HEK293T (cell line): ENCODE data around the gene TCP11X1.

Source experiments
- BHLHE40 ChIP-seq: fragments of 450-650 bp; IDR thresholded peaks from 2 replicates; pipeline ENCODE4 v1.6.1; 2016; ENCODE audit warnings: mild to moderate bottlenecking, moderate library complexity, borderline replicate concordance
- LEF1 ChIP-seq: fragments of 450-650 bp; IDR thresholded peaks from 2 replicates; pipeline ENCODE4 v1.6.1; 2017; ENCODE audit warnings: mild to moderate bottlenecking, borderline replicate concordance
- SP1 ChIP-seq: fragments of 450-650 bp; IDR thresholded peaks from 2 replicates; pipeline ENCODE4 v1.6.1; 2017

DNA sequence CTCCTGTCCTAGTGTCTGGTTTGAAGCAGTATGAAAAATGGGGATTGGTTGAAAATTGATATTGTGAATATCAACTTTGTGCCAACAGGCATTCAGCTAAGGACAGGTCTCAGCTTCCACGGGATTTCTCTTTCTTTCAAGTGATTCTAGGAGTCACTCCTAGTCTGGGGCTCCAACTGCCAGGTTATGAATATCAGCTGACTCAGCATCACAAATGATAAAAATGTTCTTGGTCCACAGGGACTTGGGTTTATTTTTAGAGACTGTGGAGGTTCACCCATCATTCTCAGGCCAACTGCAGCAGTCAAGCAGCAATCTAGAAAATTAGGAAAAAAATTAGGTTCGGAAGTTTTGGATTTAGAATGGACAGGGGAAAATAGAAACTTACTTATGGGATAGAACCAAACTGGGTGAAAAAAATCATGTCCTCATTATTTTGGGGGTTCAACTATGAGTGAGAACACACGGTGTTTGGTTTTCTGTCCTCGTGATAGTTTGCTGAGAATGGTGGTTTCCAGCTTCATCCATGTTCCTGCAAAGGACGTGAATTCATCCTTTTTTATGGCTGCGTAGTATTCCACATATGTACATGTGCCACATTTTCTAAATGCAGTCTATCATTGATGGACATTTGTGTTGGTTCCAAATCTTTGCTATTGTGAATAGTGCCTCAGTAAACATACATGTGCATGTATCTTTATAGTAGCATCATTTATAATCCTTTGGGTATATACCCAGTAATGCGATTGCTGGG lies 29.0 kb upstream of the TCP11X1 start:
- no peak for TF ChIP-seq SP1
- no peak for TF ChIP-seq BHLHE40
- no peak for TF ChIP-seq LEF1
